ENCODE measurements around the gene NLRP6.
"Not testable (repeated sequence)": the region's sequence is repeated elsewhere in the genome, so short reads cannot be mapped to it uniquely, and the experiment has no call there.

The NLRP6 gene

GRCh38 chr11:312092-312816, 34.0 kb downstream of the NLRP6 start:
- in situ Hi-C loops (cut with MboI; ENCODE audit: low sequenced_read_pairs, unreplicated experiment), result no loop called here
- DNase-seq (ENCODE audit: low spot score), result no peak
- TF ChIP-seq CTCF (IDR thresholded peaks at IDR 0.05; ENCODE audit: borderline replicate concordance, control extremely low read depth, extremely low read depth, insufficient read depth, missing control alignments), result no peak

GRCh38 chr11:313304-313786, 35.1 kb downstream of the NLRP6 start:
- in situ Hi-C loops (cut with MboI; ENCODE audit: low sequenced_read_pairs, unreplicated experiment), result no loop called here
- TF ChIP-seq CTCF (IDR thresholded peaks at IDR 0.05; ENCODE audit: borderline replicate concordance, control extremely low read depth, extremely low read depth, insufficient read depth, missing control alignments), result no peak
- DNase-seq (ENCODE audit: low spot score), result no peak

GRCh38 chr11:313787-314553, 35.8 kb downstream of the NLRP6 start, which contains the start of gene IFITM1:
Gene IFITM1 (plus strand): TSS chr11:314040. CDS start chr11:314171, 131 bp downstream.
- TF ChIP-seq CTCF (IDR thresholded peaks at IDR 0.05; ENCODE audit: borderline replicate concordance, control extremely low read depth, extremely low read depth, insufficient read depth, missing control alignments), result no peak
- in situ Hi-C loops (cut with MboI; ENCODE audit: low sequenced_read_pairs, unreplicated experiment), result no loop called here
- DNase-seq (ENCODE audit: low spot score), result peak; percentile 86

- DNase-seq (ENCODE audit: low spot score); in situ Hi-C loops (cut with MboI; ENCODE audit: low sequenced_read_pairs, unreplicated experiment): not testable (repeated sequence)
Observed at GRCh38 chr11:314554-314875, 36.3 kb downstream of the NLRP6 start.

GRCh38 chr11:315051-315481, 36.9 kb downstream of the NLRP6 start:
- TF ChIP-seq CTCF (IDR thresholded peaks at IDR 0.05; ENCODE audit: borderline replicate concordance, control extremely low read depth, extremely low read depth, insufficient read depth, missing control alignments), result no peak
- in situ Hi-C loops (cut with MboI; ENCODE audit: low sequenced_read_pairs, unreplicated experiment), result no loop called here
- DNase-seq (ENCODE audit: low spot score), result no peak

- in situ Hi-C loops (cut with MboI; ENCODE audit: low sequenced_read_pairs, unreplicated experiment), result no loop called here
- TF ChIP-seq CTCF (IDR thresholded peaks at IDR 0.05; ENCODE audit: borderline replicate concordance, control extremely low read depth, extremely low read depth, insufficient read depth, missing control alignments), result no peak
- DNase-seq (ENCODE audit: low spot score), result no peak
Observed at GRCh38 chr11:315516-315994, 37.3 kb downstream of the NLRP6 start.

All from GM13976 (cell line).